K562 (cell line): Measurements from ENCODE around the gene C17orf78. TPM values are rescaled to one million over a fixed set of nuclear protein-coding genes. Genes with fewer than 3 reads are reported as not detected.

ENCODE experiments used
- CTCFL ChIP-seq: IDR thresholded peaks from 2 replicates; pipeline ENCODE4 v1.6.1; 2011; ENCODE audit warnings: borderline replicate concordance, low read depth, mild to moderate bottlenecking, moderate library complexity, low read length; ENCODE audit not compliant: insufficient read depth, poor library complexity, severe bottlenecking
- CXXC5 ChIP-seq: fragments of 250-450 bp; sonication (Bioruptor Pico); IDR thresholded peaks from 2 replicates; pipeline ENCODE4 v1.8.0; 2022; ENCODE audit warnings: inconsistent platforms, mild to moderate bottlenecking, moderate library complexity
- DIDO1 ChIP-seq: fragments of 450-650 bp; IDR thresholded peaks from 2 replicates; pipeline ENCODE4 v1.6.1; 2016; ENCODE audit warnings: low read depth, missing biosample characterization, missing genetic modification characterization
- DLX4 ChIP-seq: fragments of 250-450 bp; sonication (Bioruptor Pico); IDR thresholded peaks from 2 replicates; pipeline ENCODE4 v1.6.1; 2021; ENCODE audit warnings: mild to moderate bottlenecking
- E2F8 ChIP-seq: fragments of 450-650 bp; IDR thresholded peaks from 2 replicates; pipeline ENCODE4 v1.7.1; 2018; ENCODE audit warnings: mild to moderate bottlenecking, low read depth; ENCODE audit not compliant: partially characterized antibody
- EP400 ChIP-seq: fragments of 450-650 bp; IDR thresholded peaks from 2 replicates; pipeline ENCODE4 v1.6.1; 2017; ENCODE audit warnings: antibody characterized with exemption, mild to moderate bottlenecking, moderate library complexity
- GABPB1 ChIP-seq: sonication (generic); formaldehyde crosslinking; IDR thresholded peaks from 2 replicates; pipeline ENCODE4 v1.8.0; 2022; ENCODE audit warnings: mild to moderate bottlenecking, missing genetic modification reagents
- HCFC1 ChIP-seq: IDR thresholded peaks from 2 replicates; pipeline ENCODE4 v1.6.1; 2012; ENCODE audit warnings: low read depth, low read length, improper control_type of control experiment
- MITF ChIP-seq: IDR thresholded peaks from 2 replicates; pipeline ENCODE4 v1.6.1; 2014; ENCODE audit warnings: antibody characterized with exemption
- MTA2 ChIP-seq: fragments of 450-650 bp; IDR thresholded peaks from 2 replicates; pipeline ENCODE4 v1.6.1; 2016; ENCODE audit warnings: low read depth
- NR2C2 ChIP-seq, 2 experiments: fragments of 200-800 bp in 1 of 2; sonication (Bioruptor generic) in 1 of 2; sonication (generic) in 1 of 2; formaldehyde crosslinking in 1 of 2; IDR thresholded peaks; 2 replicates each; pipeline versions ENCODE4 v1.6.1 to v1.8.0; 2016 to 2022; ENCODE audit warnings: mild to moderate bottlenecking in 1 of 2, missing compliant biosample characterization in 1 of 2, missing genetic modification characterization in 1 of 2, missing genetic modification reagents in 1 of 2
- RBBP5 ChIP-seq: fragments of 200-600 bp; sonication (generic); IDR thresholded peaks from 2 replicates; pipeline ENCODE4 v1.6.1; 2012; ENCODE audit warnings: borderline replicate concordance, mild to moderate bottlenecking, low read length, control low read depth, inconsistent platforms; ENCODE audit not compliant: insufficient read depth, poor library complexity, severe bottlenecking
- RBM17 ChIP-seq: fragments of 200-400 bp; formaldehyde crosslinking; IDR thresholded peaks from 2 replicates; pipeline ENCODE4 v1.6.1; 2017; ENCODE audit warnings: low read depth, mild to moderate bottlenecking, low read length, borderline replicate concordance
- SIN3B ChIP-seq: fragments of 450-650 bp; IDR thresholded peaks from 2 replicates; pipeline ENCODE4 v1.6.1; 2017; ENCODE audit warnings: low read depth, mild to moderate bottlenecking, moderate library complexity
- STAT5B ChIP-seq: fragments of 250-450 bp; sonication (Bioruptor Pico); IDR thresholded peaks from 2 replicates; pipeline ENCODE4 v1.8.0; 2021; ENCODE audit warnings: mild to moderate bottlenecking, inconsistent platforms
- TCF3 ChIP-seq: sonication (generic); formaldehyde crosslinking; IDR thresholded peaks from 2 replicates; pipeline ENCODE4 v1.4.0; 2020; ENCODE audit warnings: mild to moderate bottlenecking, missing genetic modification reagents
- ZEB2 ChIP-seq: fragments of 450-650 bp; IDR thresholded peaks from 2 replicates; pipeline ENCODE4 v1.6.1; 2016
- ZNF740 ChIP-seq, 3 experiments: fragments of 200-800 bp in 1 of 3; sonication (Bioruptor generic) in 1 of 3; sonication (generic) in 1 of 3; formaldehyde crosslinking in 1 of 3; IDR thresholded peaks; 2 replicates each; pipeline versions ENCODE4 v1.6.1 to v1.8.0; 2016 to 2022; ENCODE audit warnings: mild to moderate bottlenecking in 2 of 3, missing compliant biosample characterization in 2 of 3, missing genetic modification characterization in 2 of 3, missing genetic modification reagents in 1 of 3
- ZNF785 ChIP-seq: fragments of 250-450 bp; sonication (Bioruptor Pico); IDR thresholded peaks from 2 replicates; pipeline ENCODE4 v1.4.0; 2020; ENCODE audit warnings: mild to moderate bottlenecking
- polyA plus RNA-seq, 8 experiments: library from polyadenylated mRNA; depleted of rRNA in 4 of 8; stranded (reverse) in 5 of 8; unstranded in 3 of 8; fragments of >200 nt; fragmentation: Nextera tagmentation in 2 of 8; fragmentation: Illumina TruSeq in 1 of 8; extraction: Ambion mirVana in 2 of 8; extraction: Trizol in 1 of 8; gene quantifications; 2 replicates each; pipeline versions ENCODE4 v1.2.1 to v1.2.3, GENCODE V29; 2011 to 2014; ENCODE audit warnings: inconsistent platforms in 1 of 8, missing spikeins in 1 of 8
- total RNA-seq, 7 experiments: library from RNA; depleted of rRNA in 6 of 7; stranded (reverse); fragments of >200 nt in 6 of 7; fragmentation: Illumina TruSeq in 2 of 7; extraction: Trizol in 2 of 7; gene quantifications; 2 replicates each; pipeline versions ENCODE4 v1.2.1 to v1.2.3, GENCODE V29; 2011 to 2021; ENCODE audit warnings: low replicate concordance in 1 of 7

C17orf78 gene
- total and polyA plus RNA-seq, 9 of the 15 experiments (the other 6 are each of a cell fraction or from before 2014, with no cell fraction given), result not detected

- TF ChIP-seq CTCFL, result peak; percentile 48
- TF ChIP-seq DIDO1 (tag), result no peak
- TF ChIP-seq GABPB1 (CRISPR knock-in tag), result peak; percentile 51; the same call in 1 of the 2 replicates
- TF ChIP-seq ZNF785 (CRISPR knock-in tag), result no peak
- no peak for TF ChIP-seq SIN3B
- TF ChIP-seq MTA2, result no peak
- no peak for TF ChIP-seq STAT5B (CRISPR knock-in tag)
- no peak for TF ChIP-seq DLX4 (CRISPR knock-in tag)
- no peak for TF ChIP-seq RBM17
- peak; percentile 86 for TF ChIP-seq CXXC5
- TF ChIP-seq RBBP5, result peak; percentile 77
- no peak for TF ChIP-seq ZNF740 (CRISPR knock-in tag; IDR thresholded peaks at IDR 0.05)
- TF ChIP-seq ZNF740 (tag; IDR thresholded peaks at IDR 0.05), result no peak
- TF ChIP-seq EP400, result peak; percentile 93
- TF ChIP-seq E2F8, result no peak
- peak; percentile 95 for TF ChIP-seq NR2C2 (CRISPR knock-in tag; IDR thresholded peaks at IDR 0.05)
- TF ChIP-seq NR2C2 (tag; IDR thresholded peaks at IDR 0.05), result peak; percentile 99
- TF ChIP-seq TCF3 (CRISPR knock-in tag), result no peak
- TF ChIP-seq ZEB2, result no peak
- no peak for TF ChIP-seq MITF
- TF ChIP-seq HCFC1, result no peak; the same call in 1 of the 2 replicates
These were observed 16.7 kb upstream of the C17orf78 start (continued) for GRCh38 chr17:37358830-37359681.
